NCI-H345 treated with DMSO at 0.1 percent for 48 hours (cell line): ENCODE measurements around the gene SLC23A3.

ENCODE experiments used
- DNase-seq: peaks from one replicate; lab custom pipeline; 2025; ENCODE audit not compliant: unreplicated experiment; lab: John Stamatoyannopoulos, UW

Gene SLC23A3

DNA sequence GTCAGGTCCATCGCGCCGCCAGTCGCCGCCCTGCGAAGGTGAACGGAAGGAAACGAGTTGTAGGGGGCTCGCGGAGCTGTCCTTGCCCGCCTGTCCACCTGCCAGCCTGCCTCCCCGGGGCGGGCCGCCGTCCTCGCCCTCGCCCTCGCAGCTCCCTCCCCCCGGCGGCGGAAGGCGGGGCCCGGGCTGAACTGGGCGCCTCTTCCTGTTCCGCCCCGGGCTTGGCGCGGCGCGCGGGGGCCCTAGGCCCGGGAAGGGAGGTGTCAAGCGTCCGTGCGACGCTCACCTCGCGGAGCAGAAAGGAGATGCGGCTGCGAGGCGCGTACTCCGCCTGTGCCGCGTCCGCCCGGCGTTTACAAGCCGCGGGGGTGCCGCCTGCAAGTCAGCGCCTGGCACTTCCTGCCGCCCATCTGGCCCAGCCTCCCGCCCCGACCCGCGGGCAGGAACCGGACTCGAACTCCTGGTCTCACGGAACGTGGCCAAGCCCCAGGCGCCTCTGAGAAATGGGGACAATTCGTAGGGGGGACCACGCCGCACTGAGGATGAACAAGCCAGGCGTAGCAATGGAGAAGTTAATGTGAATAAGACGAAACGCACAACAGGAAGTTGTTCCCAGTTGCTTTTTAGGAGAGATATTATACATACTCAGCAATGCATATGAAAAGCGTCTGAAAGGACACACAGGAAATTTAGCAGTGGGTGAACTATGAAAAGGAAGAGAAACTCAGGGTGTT lies 7.2 kb upstream of the SLC23A3 start, which contains the start of gene CNPPD1:
CNPPD1 (minus strand) TSS at position 108 of the 734 bp plus-strand sequence; CDS start at position 11, 97 bp downstream.
- DNase-seq = peak; percentile 63

GRCh38 chr2:219175928-219176817 lies 6.3 kb upstream of the SLC23A3 start:
- no peak for DNase-seq

- DNase-seq = no peak
These were observed 5.7 kb upstream of the SLC23A3 start for GRCh38 chr2:219175486-219175885.

DNA sequence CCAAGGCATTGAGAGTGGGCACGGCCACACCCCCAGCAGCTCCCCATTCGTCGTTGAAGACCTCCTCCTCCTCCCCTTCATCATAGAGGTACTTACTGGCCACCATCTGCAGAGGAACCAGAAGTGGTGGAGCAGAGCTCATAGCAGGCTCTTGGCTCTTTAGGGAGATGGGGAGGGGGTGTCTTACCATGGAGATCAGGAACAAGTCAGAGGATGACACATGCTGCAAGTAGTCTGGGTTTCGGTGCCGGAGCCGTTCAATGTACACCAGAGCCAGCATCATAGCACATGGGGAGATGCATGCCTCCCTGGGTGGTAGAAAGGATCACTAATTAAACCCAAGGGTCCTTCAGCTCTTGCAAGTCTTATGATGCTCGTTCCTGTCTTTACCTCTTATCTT lies 5.0 kb upstream of the SLC23A3 start:
- DNase-seq = no peak

DNA sequence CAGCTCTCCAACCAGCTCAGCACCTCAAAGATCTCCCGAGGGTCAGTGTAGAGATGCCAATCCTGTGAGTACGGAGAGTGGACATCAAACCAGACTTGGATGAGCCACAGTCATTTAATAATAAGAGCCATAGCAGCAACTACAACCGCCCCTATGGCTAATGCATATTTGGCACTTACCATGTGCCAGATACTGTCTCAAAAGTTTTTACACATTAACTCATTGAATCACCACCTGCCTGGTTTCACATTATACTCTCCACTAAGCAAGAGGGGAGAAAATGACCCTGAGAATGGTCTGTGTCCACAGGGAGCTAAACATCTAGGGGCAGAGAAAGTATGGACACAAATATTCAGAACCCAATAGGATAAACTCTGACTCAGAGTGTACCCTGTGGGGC lies 4.3 kb upstream of the SLC23A3 start:
- DNase-seq = no peak

- DNase-seq = no peak
These were observed 3.3 kb upstream of the SLC23A3 start for GRCh38 chr2:219173176-219173575.

DNA sequence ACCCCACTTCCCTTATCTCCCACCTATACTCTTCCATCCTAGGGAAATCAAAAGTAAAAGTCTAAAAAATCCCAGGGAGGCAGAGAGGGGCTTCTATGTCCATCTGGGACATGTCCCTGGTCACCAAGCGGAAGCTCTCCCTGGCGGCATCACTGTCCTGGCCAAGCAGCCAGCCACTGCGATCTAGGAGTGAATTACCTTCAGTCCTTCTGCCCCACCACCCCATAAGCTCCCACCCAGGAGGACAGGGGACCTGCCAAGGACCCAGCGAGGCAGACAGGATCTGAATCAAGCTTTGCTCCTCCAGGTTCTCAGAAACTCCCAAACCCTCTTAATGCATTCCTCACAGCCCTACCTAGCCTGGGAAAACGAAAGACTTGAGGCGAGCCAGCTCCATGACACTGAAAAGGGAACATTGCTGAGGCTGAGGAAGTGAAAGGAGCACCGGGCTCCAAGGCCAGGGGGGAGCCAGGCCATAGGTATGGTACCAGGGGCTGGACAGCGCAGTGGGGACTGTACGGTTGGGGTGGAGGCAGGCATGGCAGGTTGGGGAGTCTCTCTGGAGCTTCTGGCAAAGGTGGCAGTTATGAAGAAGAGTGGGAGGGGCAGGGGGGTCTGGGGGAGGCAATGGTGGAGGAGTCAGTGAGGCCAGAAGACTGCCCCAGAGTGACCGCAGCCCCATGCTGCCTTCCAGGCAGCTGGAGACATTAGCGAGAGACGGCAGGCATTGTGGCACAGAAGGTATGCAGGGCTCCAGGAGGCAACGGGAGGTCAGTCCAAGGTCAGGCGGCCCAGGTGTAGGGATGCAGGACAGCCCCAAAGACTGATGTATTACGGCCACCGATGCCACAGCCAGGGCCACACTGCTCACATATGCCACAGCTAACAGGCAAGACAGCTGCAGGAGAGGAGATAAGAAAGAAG lies 2.7 kb upstream of the SLC23A3 start:
- no peak for DNase-seq

DNA sequence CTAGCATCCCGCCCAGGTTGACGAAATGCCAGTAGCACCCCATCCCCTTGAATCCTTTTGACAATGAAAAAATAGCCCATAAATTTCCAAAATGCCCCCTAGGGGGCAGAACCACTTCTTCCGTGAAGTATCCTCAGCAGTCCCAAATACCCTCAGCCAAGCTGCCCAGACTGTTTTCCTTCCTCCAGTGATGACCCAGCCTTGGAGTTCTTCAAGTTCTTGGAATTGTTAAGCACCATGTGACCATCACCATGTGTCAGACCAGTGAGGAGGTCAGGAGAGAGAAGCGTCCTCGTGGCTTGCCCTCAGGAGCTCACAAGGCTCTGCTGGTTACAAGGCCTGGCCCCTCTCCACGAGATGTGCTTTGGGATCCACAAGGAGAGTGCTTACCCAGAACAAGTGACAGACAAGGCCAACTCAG lies 1.4 kb upstream of the SLC23A3 start:
- no peak for DNase-seq

- DNase-seq = no peak
These were observed 897 bp downstream of the SLC23A3 start for GRCh38 chr2:219168932-219169331.

DNA sequence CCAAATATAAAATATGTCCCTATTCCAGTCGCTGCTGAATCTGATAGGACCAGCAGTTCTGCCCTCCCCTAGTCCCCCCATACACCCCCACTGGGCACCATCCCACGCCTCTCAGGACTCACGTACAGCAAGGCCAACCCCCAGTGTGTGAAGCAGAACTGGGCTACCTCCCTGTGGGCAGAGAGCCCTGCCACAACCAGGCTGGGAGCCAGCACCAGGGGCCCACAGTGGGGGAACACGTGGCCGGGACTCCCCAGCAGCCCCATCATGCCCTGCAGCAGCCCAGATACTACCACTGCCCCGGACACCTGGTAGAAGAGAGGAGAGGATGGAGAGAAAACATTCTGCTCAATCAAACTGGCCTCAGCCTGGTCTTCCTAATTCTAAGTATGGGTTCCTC lies 1.3 kb downstream of the SLC23A3 start:
- no peak for DNase-seq

DNA sequence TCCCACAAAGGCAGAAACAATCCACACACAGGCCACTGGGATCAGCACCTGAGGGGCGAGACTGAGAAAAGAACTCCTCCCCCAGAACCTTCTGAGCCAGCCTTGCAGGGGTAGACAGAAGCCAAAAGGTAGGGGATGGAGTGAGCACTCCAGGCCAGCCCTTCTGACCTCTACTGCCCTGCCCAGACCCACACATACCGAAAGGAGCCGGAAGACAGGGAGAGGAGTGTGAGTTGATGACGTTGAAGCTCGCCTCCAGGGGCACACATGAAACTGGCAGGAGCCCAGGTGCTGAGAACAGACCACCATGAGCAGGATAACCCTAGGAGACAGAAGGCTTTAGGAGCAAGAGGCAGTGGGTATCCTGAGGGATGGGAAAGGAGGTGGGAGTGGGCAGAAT lies 1.8 kb downstream of the SLC23A3 start:
- DNase-seq = no peak

DNA sequence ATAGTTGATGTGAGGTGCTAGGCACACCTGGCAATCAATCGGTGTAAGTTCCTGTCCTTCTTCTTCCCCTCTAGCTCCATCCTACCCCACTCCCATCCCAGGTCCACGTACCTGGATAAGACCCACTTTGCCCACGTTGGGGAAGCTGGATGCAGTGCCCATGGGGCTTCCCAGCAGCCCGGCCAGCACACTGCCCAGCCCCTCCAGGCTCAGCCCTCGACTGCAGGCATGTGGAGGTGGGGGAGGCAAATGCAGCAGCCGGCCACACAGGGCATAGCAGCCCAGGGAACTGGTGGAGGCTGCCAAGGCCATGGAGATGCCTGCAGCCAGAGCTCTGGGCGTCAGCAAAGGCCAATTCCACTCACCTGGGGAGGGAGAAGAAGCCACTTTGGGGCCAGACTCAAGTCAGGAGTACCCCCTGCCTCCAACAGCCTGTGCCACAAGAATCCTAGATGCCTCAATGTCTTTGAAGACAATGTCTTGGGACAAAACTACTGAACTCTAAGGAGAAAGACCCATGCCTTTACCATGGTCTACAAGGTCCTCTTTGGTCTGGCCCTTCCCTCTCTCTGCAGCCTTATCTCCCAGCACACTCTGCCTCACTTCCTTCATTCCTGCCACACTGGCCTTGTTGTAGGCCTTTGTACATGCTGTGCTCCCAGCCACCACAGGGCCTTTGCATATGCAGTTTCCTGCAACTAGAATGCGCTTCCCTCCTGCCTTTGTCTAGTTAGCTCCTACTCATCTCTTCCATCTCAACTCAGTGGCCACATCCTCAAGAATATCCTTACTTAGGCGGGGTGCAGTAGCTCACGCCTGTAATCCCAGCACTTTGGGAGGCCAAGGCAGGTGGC lies 4.5 kb downstream of the SLC23A3 start:
- DNase-seq = no peak

GRCh38 chr2:219163156-219163555 lies 6.7 kb downstream of the SLC23A3 start:
- no peak for DNase-seq

DNA sequence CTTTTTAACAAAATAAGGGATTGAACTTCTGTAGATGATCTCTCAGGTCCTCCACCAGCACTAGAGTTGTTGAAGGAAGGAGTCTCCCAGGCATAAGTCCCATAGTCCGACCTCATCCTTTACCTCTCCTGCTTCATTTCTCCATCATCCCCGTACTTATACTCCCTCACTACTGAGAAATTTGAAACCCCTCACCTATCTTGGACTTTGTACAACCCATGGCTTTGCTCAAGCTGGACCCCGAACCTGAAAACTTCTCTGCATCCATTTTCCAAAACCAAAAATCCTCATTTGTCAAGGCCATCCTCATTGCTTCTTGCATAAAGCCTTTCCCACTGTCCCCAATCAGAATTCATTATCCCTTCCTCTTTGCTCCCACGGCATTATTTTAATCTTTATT lies 8.7 kb downstream of the SLC23A3 start:
- no peak for DNase-seq

GRCh38 chr2:219160186-219161017 lies 9.4 kb downstream of the SLC23A3 start, which contains the start of gene NHEJ1:
TSS of gene NHEJ1 (minus strand) at chr2:219160815. CDS start at chr2:219158362, 2,453 bp downstream.
- peak; percentile 83 for DNase-seq

GRCh38 chr2:219159771-219160185 lies 10.1 kb downstream of the SLC23A3 start:
- no peak for DNase-seq

GRCh38 chr2:219158586-219158985 lies 11.2 kb downstream of the SLC23A3 start:
- DNase-seq = no peak

DNA sequence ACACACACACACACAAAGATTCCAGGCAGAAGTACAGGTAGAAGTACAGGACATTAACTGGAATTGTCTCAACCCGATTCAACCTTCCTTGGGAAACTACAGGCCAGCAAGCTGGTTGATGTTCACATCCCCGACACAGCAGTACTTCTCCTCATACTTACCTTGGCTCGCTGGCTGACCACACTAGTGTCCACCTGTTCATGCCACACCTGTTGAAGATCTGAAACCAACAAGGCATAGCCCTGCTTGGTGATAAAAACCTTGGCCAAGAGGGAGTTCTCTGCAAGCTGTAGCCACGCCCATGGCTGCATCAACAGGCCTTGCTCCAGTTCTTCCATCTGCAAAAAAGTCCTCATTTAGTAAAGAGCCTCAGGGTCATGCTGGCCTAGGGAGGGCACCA lies 11.8 kb downstream of the SLC23A3 start:
- DNase-seq = no peak

GRCh38 chr2:219157396-219157795 lies 12.4 kb downstream of the SLC23A3 start:
- DNase-seq = no peak
